GM23338 (cell line): ENCODE results near the gene LYRM9. TPM values are rescaled to one million over a fixed set of nuclear protein-coding genes. Genes with fewer than 3 reads are reported as not detected.
A peak's percentile ranks its signal among the peaks of the same experiment; 100 is the strongest.
"Not testable (repeated sequence)": the region's sequence is repeated elsewhere in the genome, so short reads cannot be mapped to it uniquely, and the experiment has no call there.

Experiments
- ATAC-seq: fragments of 200-7000 bp; cut with Tn5 transposase; 3 replicates; pipeline ENCODE4 v1.9.1; 2020
- DNase-seq: peaks from one replicate; pipeline ENCODE4 v3.0.0-alpha.2; 2015; ENCODE audit warnings: low spot score
- H2AFZ ChIP-seq: fragments of 200-600 bp; sonication (generic); 2 replicates; pipeline ENCODE4 v1.8.0; 2016; ENCODE audit warnings: antibody characterized with exemption, mild to moderate bottlenecking, moderate library complexity
- H3F3A ChIP-seq: fragments of 200-600 bp; sonication (generic); replicated peaks from 2 replicates; pipeline ENCODE4 v1.8.0; 2017; ENCODE audit warnings: antibody characterized with exemption, mixed run types, low read depth
- H3K27ac ChIP-seq: fragments of 200-600 bp; sonication (generic); 2 replicates; pipeline ENCODE4 v1.6.1; 2016; ENCODE audit warnings: low read depth
- H3K27me3 ChIP-seq: fragments of 200-600 bp; sonication (generic); 2 replicates; pipeline ENCODE4 v1.8.0; 2016; ENCODE audit warnings: mild to moderate bottlenecking, mixed run types, moderate library complexity; ENCODE audit not compliant: insufficient read depth
- H3K36me3 ChIP-seq: fragments of 200-600 bp; sonication (generic); 2 replicates; pipeline ENCODE4 v1.8.0; 2016; ENCODE audit warnings: mild to moderate bottlenecking; ENCODE audit not compliant: insufficient read depth
- H3K4me1 ChIP-seq: fragments of 200-600 bp; sonication (generic); 2 replicates; pipeline ENCODE4 v1.8.0; 2016; ENCODE audit warnings: mild to moderate bottlenecking, moderate library complexity; ENCODE audit not compliant: insufficient read depth
- H3K4me2 ChIP-seq: fragments of 200-600 bp; sonication (generic); 2 replicates; pipeline ENCODE4 v1.7.1; 2017; ENCODE audit warnings: mixed run types
- H3K4me3 ChIP-seq: fragments of 200-600 bp; sonication (generic); 2 replicates; pipeline ENCODE4 v1.6.1; 2016; ENCODE audit warnings: mixed run types
- H3K79me2 ChIP-seq: fragments of 200-600 bp; sonication (generic); replicated peaks from 2 replicates; pipeline ENCODE4 v1.8.0; 2017; ENCODE audit warnings: mild to moderate bottlenecking; ENCODE audit not compliant: insufficient read depth
- H3K9me2 ChIP-seq: fragments of 200-600 bp; sonication (generic); 2 replicates; pipeline ENCODE4 v1.8.0; 2017; ENCODE audit not compliant: insufficient read depth
- H4K20me1 ChIP-seq: fragments of 200-600 bp; sonication (generic); replicated peaks from 2 replicates; pipeline ENCODE4 v1.8.0; 2017; ENCODE audit warnings: mild to moderate bottlenecking; ENCODE audit not compliant: insufficient read depth
- H3K27ac Mint-ChIP-seq: 2 replicates; pipeline ENCODE4 v1.8.0; 2020; ENCODE audit warnings: inconsistent platforms, mild to moderate bottlenecking, moderate library complexity, mixed read lengths
- H3K27me3 Mint-ChIP-seq: 3 replicates; pipeline ENCODE4 v1.8.0; 2022; ENCODE audit warnings: low read depth, mild to moderate bottlenecking, moderate library complexity, mixed read lengths, inconsistent platforms; ENCODE audit not compliant: insufficient read depth, poor library complexity
- H3K36me3 Mint-ChIP-seq: 3 replicates; pipeline ENCODE4 v1.8.0; 2021; ENCODE audit warnings: low read depth, mild to moderate bottlenecking, inconsistent platforms, moderate library complexity, mixed read lengths
- H3K4me1 Mint-ChIP-seq: 3 replicates; pipeline ENCODE4 v1.8.0; 2020; ENCODE audit warnings: mild to moderate bottlenecking, inconsistent platforms, mixed read lengths
- H3K4me3 Mint-ChIP-seq: 3 replicates; pipeline ENCODE4 v1.8.0; 2021; ENCODE audit warnings: moderate library complexity, mild to moderate bottlenecking, inconsistent platforms, mixed read lengths
- H3K9me3 Mint-ChIP-seq: 3 replicates; pipeline ENCODE4 v1.8.0; 2020; ENCODE audit warnings: moderate library complexity, mild to moderate bottlenecking, inconsistent platforms, mixed read lengths
- CREB1 ChIP-seq: fragments of 250-450 bp; sonication (Bioruptor Pico); IDR thresholded peaks from 2 replicates; pipeline ENCODE4 v1.5.0; 2020; ENCODE audit warnings: low read depth, mild to moderate bottlenecking, moderate library complexity
- EZH2 ChIP-seq: fragments of 200-600 bp; sonication (generic); IDR thresholded peaks from one replicate; pipeline ENCODE4 v1.8.0; 2017; ENCODE audit warnings: antibody characterized with exemption, mild to moderate bottlenecking, low read depth; ENCODE audit not compliant: unreplicated experiment
- EZH2phosphoT487 ChIP-seq: fragments of 200-600 bp; sonication (generic); IDR thresholded peaks from one replicate; pipeline ENCODE4 v1.8.1; 2018; ENCODE audit warnings: antibody characterized with exemption; ENCODE audit not compliant: unreplicated experiment
- POLR2AphosphoS5 ChIP-seq: IDR thresholded peaks from 2 replicates; pipeline ENCODE4 v1.6.1; 2016; ENCODE audit warnings: antibody characterized with exemption, low read depth
- STAT1 ChIP-seq: IDR thresholded peaks from one replicate; pipeline ENCODE4 v1.6.1; 2016; ENCODE audit warnings: antibody characterized with exemption; ENCODE audit not compliant: unreplicated experiment
- ZNF114 ChIP-seq: fragments of 250-450 bp; sonication (Bioruptor Pico); IDR thresholded peaks from 2 replicates; pipeline ENCODE4 v1.5.0; 2020; ENCODE audit warnings: mild to moderate bottlenecking, moderate library complexity
- ZNF331 ChIP-seq: fragments of 250-450 bp; sonication (Bioruptor Pico); IDR thresholded peaks from 2 replicates; pipeline ENCODE4 v1.5.0; 2020; ENCODE audit warnings: low read depth, mild to moderate bottlenecking, moderate library complexity
- polyA plus RNA-seq: library from polyadenylated mRNA; unstranded; fragments of >200 nt; fragmentation: Nextera tagmentation; extraction: Ambion mirVana; gene quantifications from 2 replicates; pipeline ENCODE4 v1.2.1, GENCODE V29; 2016
- total RNA-seq: library from RNA; depleted of rRNA; stranded (reverse); fragments of >200 nt; shearing (Covaris generic); gene quantifications from 2 replicates; pipeline ENCODE4 v1.2.3, GENCODE V29; 2014
- TF ChIP-seq, protein P1 (sequence below): IDR thresholded peaks from 2 replicates; pipeline ENCODE4 v1.6.1; 2016; ENCODE audit warnings: antibody characterized with exemption
- TF ChIP-seq, protein P2 (sequence below), 2 experiments: fragments of 200-600 bp in 1 of 2; sonication (generic) in 1 of 2; conservative IDR thresholded peaks; 2 replicates each; pipeline versions ENCODE4 v1.5.1 to v1.6.1; 2016 to 2017; ENCODE audit warnings: antibody characterized with exemption in 2 of 2, low read depth in 2 of 2, mild to moderate bottlenecking in 2 of 2, moderate library complexity in 1 of 2

Gene LYRM9
- total and polyA plus RNA-seq, 2 experiments from 2014 or later: 4.7 to 6.2 TPM

DNA sequence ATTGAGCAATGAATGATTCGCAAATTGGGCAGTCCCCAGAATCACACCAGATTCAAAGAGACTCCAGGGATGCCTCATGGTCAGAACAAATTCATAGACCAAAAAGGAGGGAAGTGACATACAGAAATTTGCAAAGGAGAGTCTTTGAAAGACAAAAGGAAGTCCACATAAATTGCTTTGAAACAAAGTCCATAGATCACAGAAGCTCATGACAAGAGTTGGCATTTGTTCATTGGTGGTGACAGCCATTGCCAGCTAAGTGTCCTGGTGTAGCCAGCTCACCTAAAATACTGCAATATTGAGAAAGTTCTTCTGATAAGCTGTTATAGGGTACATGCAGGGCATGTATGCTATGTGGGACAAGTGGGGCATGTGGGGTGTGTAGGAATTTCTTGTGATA lies 55.4 kb downstream of the LYRM9 start:
- not testable (repeated sequence) for H3K4me3 Mint-ChIP-seq, H3K36me3 ChIP-seq, ATAC-seq, H3K27ac Mint-ChIP-seq, H3K27ac ChIP-seq, H3K27me3 ChIP-seq, H3K79me2 ChIP-seq, H3K9me2 ChIP-seq, DNase-seq, H3K9me3 Mint-ChIP-seq, H3K36me3 Mint-ChIP-seq, H3K27me3 Mint-ChIP-seq, H4K20me1 ChIP-seq, H3F3A ChIP-seq, H3K4me2 ChIP-seq, H3K4me1 ChIP-seq, H3K4me1 Mint-ChIP-seq, H3K4me3 ChIP-seq
- H2AFZ ChIP-seq: 0 out of 2 replicates have a peak overlapping the region, but pooled peaks have one; percentile 10

DNA sequence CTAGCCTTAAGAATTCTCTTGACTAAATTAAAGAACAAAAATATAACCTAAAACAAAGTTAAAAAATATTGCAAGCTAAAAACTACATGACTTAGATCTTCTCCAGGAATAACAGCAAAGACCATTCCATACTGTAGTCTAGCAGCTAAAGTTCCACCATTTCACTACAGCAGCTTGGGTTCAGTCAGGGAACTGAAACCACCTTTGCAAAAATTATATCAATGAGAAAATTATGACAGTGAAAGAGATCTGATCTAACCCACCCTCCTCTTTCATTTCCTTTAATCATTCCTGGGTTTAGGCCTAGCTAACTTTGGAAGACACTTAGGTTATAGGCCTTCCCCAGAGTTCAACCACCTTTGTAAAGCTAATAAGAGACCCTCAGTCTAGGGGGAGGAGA lies 56.5 kb downstream of the LYRM9 start:
- peaks cover 5% of the 10 kb centered on the region for H3K9me3 Mint-ChIP-seq
- Histone ChIP-seq H4K20me1 (no peaks in the 10 kb centered on the region), H2AFZ (no peak overlapping the region), H3K79me2 (no peaks in the 10 kb centered on the region), H3K9me2 (peaks cover 6% of the 10 kb centered on the region), H3K36me3 (no peaks in the 10 kb centered on the region), H3F3A (no peaks in the 10 kb centered on the region), H3K4me3 (no peak overlapping the region), H3K27me3 (no peaks in the 10 kb centered on the region), H3K4me1 (no peaks in the 10 kb centered on the region; the same call in 1 of the 2 replicates), H3K4me2 (no peak overlapping the region), H3K27ac (no peak overlapping the region)
- ATAC-seq (no peak), DNase-seq (no peak)
- H3K36me3 Mint-ChIP-seq: peaks cover 3% of the 10 kb centered on the region
- peaks cover 2% of the 10 kb centered on the region for H3K27me3 Mint-ChIP-seq
- H3K27ac Mint-ChIP-seq: no peak overlapping the region
- peaks cover 2% of the 10 kb centered on the region; the same call in 1 of the 3 replicates for H3K4me1 Mint-ChIP-seq
- H3K4me3 Mint-ChIP-seq: no peak overlapping the region
- TF ChIP-seq, protein P1, sequence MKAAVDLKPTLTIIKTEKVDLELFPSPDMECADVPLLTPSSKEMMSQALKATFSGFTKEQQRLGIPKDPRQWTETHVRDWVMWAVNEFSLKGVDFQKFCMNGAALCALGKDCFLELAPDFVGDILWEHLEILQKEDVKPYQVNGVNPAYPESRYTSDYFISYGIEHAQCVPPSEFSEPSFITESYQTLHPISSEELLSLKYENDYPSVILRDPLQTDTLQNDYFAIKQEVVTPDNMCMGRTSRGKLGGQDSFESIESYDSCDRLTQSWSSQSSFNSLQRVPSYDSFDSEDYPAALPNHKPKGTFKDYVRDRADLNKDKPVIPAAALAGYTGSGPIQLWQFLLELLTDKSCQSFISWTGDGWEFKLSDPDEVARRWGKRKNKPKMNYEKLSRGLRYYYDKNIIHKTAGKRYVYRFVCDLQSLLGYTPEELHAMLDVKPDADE: no peak
- TF ChIP-seq EZH2phosphoT487 (no peak), POLR2AphosphoS5 (no peak), ZNF114 (CRISPR knock-in tag) (no peak), ZNF331 (CRISPR knock-in tag) (no peak), EZH2 (no peak), STAT1 (no peak), CREB1 (CRISPR knock-in tag) (no peak)
- TF ChIP-seq, protein P2, sequence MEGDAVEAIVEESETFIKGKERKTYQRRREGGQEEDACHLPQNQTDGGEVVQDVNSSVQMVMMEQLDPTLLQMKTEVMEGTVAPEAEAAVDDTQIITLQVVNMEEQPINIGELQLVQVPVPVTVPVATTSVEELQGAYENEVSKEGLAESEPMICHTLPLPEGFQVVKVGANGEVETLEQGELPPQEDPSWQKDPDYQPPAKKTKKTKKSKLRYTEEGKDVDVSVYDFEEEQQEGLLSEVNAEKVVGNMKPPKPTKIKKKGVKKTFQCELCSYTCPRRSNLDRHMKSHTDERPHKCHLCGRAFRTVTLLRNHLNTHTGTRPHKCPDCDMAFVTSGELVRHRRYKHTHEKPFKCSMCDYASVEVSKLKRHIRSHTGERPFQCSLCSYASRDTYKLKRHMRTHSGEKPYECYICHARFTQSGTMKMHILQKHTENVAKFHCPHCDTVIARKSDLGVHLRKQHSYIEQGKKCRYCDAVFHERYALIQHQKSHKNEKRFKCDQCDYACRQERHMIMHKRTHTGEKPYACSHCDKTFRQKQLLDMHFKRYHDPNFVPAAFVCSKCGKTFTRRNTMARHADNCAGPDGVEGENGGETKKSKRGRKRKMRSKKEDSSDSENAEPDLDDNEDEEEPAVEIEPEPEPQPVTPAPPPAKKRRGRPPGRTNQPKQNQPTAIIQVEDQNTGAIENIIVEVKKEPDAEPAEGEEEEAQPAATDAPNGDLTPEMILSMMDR (conservative IDR thresholded peaks at IDR 0.05; ENCODE audit: low read depth in 2 of 2): no peak
